T-helper 1 cell treated with Interleukin-12 subunit alpha and Interleukin-12 subunit beta and Interleukin-4 antibody, amounts not matched to agents 30 ng/mL and 1 ng/mL, for 36 hours (primary cell): ENCODE measurements around the gene COL23A1. TPM values are rescaled to one million over a fixed set of nuclear protein-coding genes. Genes with fewer than 3 reads are reported as not detected.
"Not testable (repeated sequence)": the region's sequence is repeated elsewhere in the genome, so short reads cannot be mapped to it uniquely, and the experiment has no call there.

Experiments used
- intact Hi-C: fragments of 100-400 bp; cut with micrococcal nuclease; formaldehyde crosslinking; loops from one replicate; pipeline ENCODE4 v1.15.1; 2024
- total RNA-seq: library from RNA; stranded (reverse); gene quantifications from 2 replicates; pipeline ENCODE4 v1.2.3, GENCODE V29; 2022

The COL23A1 gene
- total RNA-seq, 1 donor from 2014 or later, result not detected

- intact Hi-C loops, result no loop called here
Observed at GRCh38 chr5:178383301-178383918, 206.8 kb downstream of the COL23A1 start.

DNA sequence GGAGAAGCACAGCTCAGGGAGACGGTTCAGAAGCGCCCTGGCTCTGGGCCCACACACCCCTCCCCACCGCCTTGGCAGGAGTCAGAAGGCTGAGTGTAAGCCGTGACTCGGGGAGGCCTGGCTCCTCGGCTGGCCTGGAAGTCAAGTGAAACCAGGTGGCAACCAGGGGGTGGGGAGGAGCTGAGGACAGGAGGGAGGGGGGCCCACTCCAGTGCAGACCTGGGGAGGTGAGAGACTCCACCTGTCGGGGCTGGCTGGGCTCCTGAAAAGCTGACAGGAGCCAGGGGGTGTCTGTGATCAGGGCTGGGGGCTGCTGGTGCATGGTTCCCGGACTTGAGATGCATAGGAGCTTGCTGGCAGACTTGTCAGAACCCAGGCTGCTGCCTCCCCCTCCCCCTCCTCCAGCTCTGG, 207.4 kb downstream of the COL23A1 start:
- intact Hi-C loops, result no loop called here

- intact Hi-C loops, result no loop called here
Observed at GRCh38 chr5:178381921-178382695, 208.1 kb downstream of the COL23A1 start.

DNA sequence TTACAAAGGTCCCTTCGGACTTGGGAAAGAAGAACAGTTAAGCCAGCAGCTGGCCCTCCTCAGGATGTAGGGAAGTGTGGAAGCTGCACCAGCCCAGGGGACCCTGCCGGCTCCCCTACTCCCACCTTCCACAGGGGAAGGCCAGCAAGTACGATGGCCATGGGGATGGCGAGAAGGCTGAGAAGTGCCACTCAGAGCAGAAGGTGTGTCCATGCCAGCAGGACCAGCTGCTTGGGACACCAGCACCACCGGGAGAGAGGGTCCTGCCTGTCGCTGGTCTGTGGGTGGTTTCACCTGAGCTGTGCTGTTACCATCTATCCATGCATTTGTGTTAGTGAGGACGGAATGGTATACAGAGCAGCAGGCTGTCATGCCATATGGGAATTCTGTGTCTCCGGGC, 209.0 kb downstream of the COL23A1 start:
- intact Hi-C loops, result no loop called here

DNA sequence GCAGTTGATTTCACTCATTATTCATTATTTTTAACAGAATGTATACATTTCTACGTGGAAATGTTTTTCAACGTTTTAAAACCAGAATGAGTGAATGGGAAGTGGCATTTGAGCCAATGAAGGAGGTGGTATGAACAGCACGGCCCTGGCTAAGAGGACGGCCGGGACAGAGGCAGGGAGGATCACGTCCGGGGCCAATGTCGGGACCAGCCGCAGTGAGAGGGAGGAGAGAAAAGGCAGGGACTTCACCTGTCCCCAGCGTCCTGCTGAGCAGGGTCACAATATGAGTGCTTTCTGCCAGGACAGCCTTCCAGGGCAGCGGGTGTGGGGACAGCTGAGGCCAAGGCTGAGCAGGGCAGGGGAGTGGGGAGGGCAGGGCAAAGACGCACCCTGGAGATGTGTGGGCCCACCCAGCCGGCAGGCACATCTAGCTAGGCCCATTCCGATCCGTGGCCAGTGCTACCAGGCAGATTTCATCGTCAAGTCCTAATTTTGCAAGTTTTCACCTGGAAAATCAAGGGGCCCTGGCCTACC, 209.6 kb downstream of the COL23A1 start:
- intact Hi-C loops, result no loop called here

GRCh38 chr5:178380086-178380485, 210.1 kb downstream of the COL23A1 start:
- intact Hi-C loops, result no loop called here

- intact Hi-C loops, result no loop called here
Observed at GRCh38 chr5:178378527-178379484, 211.4 kb downstream of the COL23A1 start.

DNA sequence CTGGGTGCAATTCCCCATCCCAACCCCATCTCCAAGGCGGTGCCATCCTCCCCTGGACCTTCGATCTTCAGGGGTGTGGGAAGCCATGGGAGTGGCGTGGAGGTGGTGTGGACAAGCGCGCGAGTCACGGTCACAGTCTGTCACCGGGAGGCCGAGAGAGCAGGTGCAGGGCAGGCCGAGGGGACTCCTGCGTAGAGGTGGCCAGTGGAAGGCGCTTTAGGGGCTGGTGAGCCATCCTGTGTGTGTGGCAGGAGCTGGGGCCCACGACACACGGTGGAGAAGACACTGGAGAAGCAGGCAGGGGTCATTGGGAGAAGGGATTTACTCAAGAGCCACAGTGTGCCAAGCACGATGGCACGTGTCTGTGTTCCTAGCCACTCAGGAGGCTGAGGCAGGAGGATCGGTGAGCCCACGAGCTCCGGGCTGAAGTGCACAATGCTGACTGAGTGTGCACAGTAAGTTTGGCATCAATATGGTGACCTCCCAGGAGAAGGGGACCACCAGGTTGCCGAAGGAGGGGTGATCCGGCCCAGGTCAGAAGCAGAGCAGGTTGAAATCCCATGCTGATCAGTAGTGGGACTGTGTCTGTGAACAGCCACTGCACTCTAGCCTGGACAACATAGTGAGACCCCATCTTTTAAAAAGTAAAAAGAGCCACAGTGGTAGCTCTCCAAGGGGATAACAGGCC, 212.5 kb downstream of the COL23A1 start:
- intact Hi-C loops, result no loop called here

DNA sequence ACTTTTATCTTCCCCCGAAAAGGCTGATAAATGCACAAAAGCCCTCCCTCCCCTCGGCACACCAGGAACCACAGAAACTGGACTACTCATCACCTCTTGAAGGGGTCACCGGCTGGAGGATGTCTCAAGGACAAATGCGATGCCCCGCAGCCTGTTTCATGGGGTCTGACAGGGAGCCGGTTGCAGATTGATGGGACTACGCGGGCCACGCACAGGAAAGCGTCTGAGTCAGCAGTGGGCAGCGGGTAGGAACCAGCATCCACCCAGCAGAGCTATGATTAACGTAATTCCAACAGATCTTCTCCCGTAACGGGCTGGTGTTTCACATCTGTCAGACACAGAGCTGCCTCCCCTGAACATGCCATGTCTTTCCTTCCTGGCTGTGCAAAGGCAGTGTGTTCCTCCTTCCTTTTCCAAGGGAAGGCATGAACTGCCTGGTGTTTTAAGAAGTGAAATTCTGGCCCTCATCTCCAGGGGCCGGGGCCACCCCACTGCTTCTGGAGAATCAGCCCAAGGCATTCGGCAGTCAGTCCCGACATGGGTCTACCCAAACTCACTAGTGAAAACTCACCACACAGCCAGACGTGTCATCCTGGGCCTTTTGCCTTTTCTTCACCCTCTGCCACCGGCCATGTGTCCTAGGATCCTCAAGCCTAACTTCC, 213.1 kb downstream of the COL23A1 start:
- intact Hi-C loops, result no loop called here

DNA sequence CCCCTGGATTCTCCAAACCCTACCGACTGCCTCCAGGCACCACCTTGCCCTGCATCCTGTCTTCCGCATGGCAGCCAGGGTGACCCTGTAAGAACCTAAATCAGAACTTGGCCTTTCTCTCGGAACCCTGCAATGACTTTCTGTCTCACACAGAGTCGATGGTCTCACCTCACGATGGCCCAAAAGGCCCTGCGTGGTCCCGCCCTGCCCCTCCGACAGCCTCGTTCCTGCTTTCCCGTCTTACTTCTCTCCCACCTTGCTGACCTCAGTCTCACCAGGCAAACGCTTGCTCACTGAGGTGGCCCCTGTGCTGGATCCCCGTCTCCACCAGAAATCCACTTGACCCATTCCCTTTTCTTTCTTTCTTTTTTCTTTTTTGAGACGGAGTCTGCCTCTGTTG, 214.8 kb downstream of the COL23A1 start:
- intact Hi-C loops, result no loop called here

- intact Hi-C loops, result no loop called here
Observed at GRCh38 chr5:178373711-178374110, 216.5 kb downstream of the COL23A1 start.

DNA sequence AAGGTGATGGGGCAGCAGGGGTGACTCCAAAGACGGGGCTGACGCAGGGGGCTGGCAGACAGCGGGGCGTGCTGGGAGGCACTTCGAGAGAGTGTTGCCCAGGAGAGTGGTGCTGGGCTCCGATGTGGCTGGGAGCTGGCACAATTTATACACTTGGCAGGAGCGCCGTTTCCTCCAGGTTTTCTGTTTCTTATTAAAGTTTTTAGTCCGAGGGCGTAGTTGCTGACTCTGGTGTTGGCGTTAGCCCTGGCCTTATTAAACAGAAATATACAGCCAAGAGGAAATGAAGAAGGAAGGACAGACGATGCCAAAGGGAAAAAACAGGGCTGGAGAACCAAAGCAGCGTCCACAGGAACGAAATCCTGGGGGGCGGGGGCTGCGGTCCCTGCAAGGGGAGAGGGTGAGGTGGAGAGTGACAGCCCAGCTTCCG, 218.0 kb downstream of the COL23A1 start:
- intact Hi-C loops, result no loop called here

GRCh38 chr5:178371362-178372111, 218.7 kb downstream of the COL23A1 start:
- intact Hi-C loops, result no loop called here

DNA sequence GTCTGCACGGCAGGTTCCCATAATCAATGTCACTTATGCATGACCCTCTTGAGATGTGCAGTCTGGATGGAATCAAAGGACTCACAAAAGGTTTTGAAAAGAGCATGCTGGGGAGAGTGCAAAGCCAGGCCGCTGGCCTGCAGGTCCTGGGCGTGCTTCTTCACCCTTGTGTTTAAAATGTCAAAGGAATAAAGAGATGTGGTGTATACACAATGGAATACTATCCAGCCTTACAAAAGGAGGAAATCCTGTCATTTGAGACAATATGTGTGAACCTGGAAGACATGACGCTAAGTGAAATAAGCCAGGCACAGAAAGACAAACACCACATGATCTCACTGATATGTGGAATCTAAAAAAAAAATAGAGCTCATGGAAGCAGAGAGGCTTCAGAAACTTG, 220.1 kb downstream of the COL23A1 start:
- intact Hi-C loops, result no loop called here

DNA sequence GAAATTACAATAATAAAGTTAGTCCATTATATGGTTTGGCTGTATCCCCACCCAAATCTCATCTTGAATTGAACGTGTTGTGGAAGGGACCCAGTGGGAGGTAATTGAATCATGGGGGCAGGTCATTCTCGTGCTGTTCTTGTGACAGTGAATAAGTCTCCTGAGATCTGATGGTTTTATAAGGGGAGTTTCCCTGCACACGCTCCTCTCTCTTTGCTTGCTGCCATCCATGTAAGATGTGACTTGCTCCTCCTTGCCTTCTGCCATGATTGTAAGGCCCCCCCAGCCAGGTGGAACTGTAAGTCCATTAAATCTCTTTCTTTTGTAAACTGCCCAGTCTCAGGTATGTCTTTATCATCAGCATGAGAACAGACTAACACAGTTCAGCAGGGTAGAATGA, 220.7 kb downstream of the COL23A1 start:
- intact Hi-C loops, result not testable (repeated sequence)

GRCh38 chr5:178368716-178369300, 221.4 kb downstream of the COL23A1 start:
- intact Hi-C loops, result no loop called here

- intact Hi-C loops, result no loop called here
Observed at GRCh38 chr5:178368274-178368673, 221.9 kb downstream of the COL23A1 start.

DNA sequence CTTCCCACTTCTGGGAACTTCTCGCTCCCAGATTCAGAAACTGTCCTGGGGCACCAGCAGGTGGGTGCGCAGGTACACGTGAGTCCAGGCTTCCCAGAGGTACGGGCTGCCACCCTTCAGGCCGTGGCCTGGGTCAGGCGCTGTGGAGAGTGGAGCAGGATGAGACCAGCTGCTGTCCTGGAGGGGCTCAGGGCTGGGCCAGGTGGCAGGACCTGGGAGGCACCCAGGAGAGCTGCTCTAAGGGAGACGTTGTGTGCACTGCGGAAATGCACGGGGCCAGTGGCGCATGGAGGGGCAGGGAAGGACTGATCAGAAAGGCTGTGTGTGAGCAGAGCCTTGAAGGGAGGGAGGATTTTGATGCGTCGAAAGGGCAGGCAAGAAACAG, 222.5 kb downstream of the COL23A1 start:
- intact Hi-C loops, result no loop called here

- intact Hi-C loops, result no loop called here
Observed at GRCh38 chr5:178366998-178367735, 223.0 kb downstream of the COL23A1 start.
